HFFc6 (cell line): Measurements from ENCODE around the gene TMEM184A. TPM values are rescaled to one million over a fixed set of nuclear protein-coding genes. Genes with fewer than 3 reads are reported as not detected.
A peak's percentile ranks its signal among the peaks of the same experiment; 100 is the strongest.

Source experiments
- DNase-seq: peaks from one replicate; pipeline ENCODE4 v3.0.0-alpha.2; 2018
- H3K27ac Mint-ChIP-seq: 2 replicates; pipeline ENCODE4 v1.8.0; 2020; ENCODE audit warnings: mild to moderate bottlenecking, mixed read lengths
- H3K27me3 Mint-ChIP-seq: 2 replicates; pipeline ENCODE4 v1.8.0; 2021; ENCODE audit warnings: mild to moderate bottlenecking, moderate library complexity, mixed read lengths; ENCODE audit not compliant: insufficient read depth
- H3K36me3 Mint-ChIP-seq: 2 replicates; pipeline ENCODE4 v1.8.0; 2021; ENCODE audit warnings: low read depth, mixed read lengths
- H3K4me1 Mint-ChIP-seq: 2 replicates; pipeline ENCODE4 v1.8.0; 2020; ENCODE audit warnings: low read depth, mixed read lengths
- H3K4me3 Mint-ChIP-seq: 2 replicates; pipeline ENCODE4 v1.8.0; 2020; ENCODE audit warnings: mild to moderate bottlenecking, moderate library complexity, mixed read lengths
- H3K9me3 Mint-ChIP-seq: 2 replicates; pipeline ENCODE4 v1.8.0; 2020; ENCODE audit warnings: mild to moderate bottlenecking, mixed read lengths
- CTCF ChIP-seq: fragments of 200-600 bp; sonication (generic); IDR thresholded peaks from 2 replicates; pipeline ENCODE4 v1.5.0; 2021; ENCODE audit warnings: antibody characterized with exemption, mild to moderate bottlenecking
- total RNA-seq, 6 experiments: library from RNA; stranded (reverse); fragmentation: NEBNext Ultra II Directional; extraction: Animal tissue kit (Norgen Biotek cat#: 25700); gene quantifications; 2 replicates in 1 of 6; 3 replicates in 5 of 6; pipeline ENCODE4 v1.2.3, GENCODE V29; 2021

TMEM184A gene
- total RNA-seq, 6 experiments from 2014 or later = 0.79 to 2.0 (median 1.5) TPM

GRCh38 chr7:1537535-1538412, 18.2 kb downstream of the TMEM184A start:
- Mint-ChIP-seq H3K9me3 (peaks cover 4% of the 10 kb centered on the region; the same call in 1 of the 2 replicates), H3K27ac (peak overlapping the region; percentile 100), H3K4me1 (peaks cover 36% of the 10 kb centered on the region), H3K4me3 (peak overlapping the region; percentile 91), H3K27me3 (peaks cover 27% of the 10 kb centered on the region), H3K36me3 (peaks cover 5% of the 10 kb centered on the region; the same call in 1 of the 2 replicates)
- DNase-seq = peak; percentile 96
- no peak for TF ChIP-seq CTCF

GRCh38 chr7:1536743-1537534, 19.1 kb downstream of the TMEM184A start:
- H3K9me3 Mint-ChIP-seq = peaks cover 4% of the 10 kb centered on the region; the same call in 1 of the 2 replicates
- peak overlapping the region; percentile 100 for H3K27ac Mint-ChIP-seq
- DNase-seq = peak; percentile 98
- H3K36me3 Mint-ChIP-seq = peaks cover 5% of the 10 kb centered on the region; the same call in 1 of the 2 replicates
- peaks cover 44% of the 10 kb centered on the region for H3K4me1 Mint-ChIP-seq
- no peak; the same call in 1 of the 2 replicates for TF ChIP-seq CTCF
- H3K4me3 Mint-ChIP-seq = peak overlapping the region; percentile 91
- peaks cover 20% of the 10 kb centered on the region for H3K27me3 Mint-ChIP-seq

- Mint-ChIP-seq H3K4me1 (peaks cover 49% of the 10 kb centered on the region), H3K36me3 (peaks cover 5% of the 10 kb centered on the region; the same call in 1 of the 2 replicates), H3K27ac (peak overlapping the region; percentile 100), H3K9me3 (peaks cover 4% of the 10 kb centered on the region; the same call in 1 of the 2 replicates), H3K4me3 (peak overlapping the region; percentile 91), H3K27me3 (peaks cover 24% of the 10 kb centered on the region)
- no peak for DNase-seq
- TF ChIP-seq CTCF = no peak; the same call in 1 of the 2 replicates
Observed at GRCh38 chr7:1536455-1536742, 19.6 kb downstream of the TMEM184A start.

GRCh38 chr7:1535701-1536454, 20.1 kb downstream of the TMEM184A start:
- TF ChIP-seq CTCF = no peak
- 0 out of 2 replicates have a peak overlapping the region, but pooled peaks have one; percentile 91 for H3K4me3 Mint-ChIP-seq
- H3K27me3 Mint-ChIP-seq = peaks cover 22% of the 10 kb centered on the region
- peaks cover 4% of the 10 kb centered on the region; the same call in 1 of the 2 replicates for H3K9me3 Mint-ChIP-seq
- DNase-seq = no peak
- peak overlapping the region; percentile 100 for H3K27ac Mint-ChIP-seq
- peaks cover 49% of the 10 kb centered on the region for H3K4me1 Mint-ChIP-seq
- no peaks in the 10 kb centered on the region for H3K36me3 Mint-ChIP-seq

- no peak for TF ChIP-seq CTCF
- DNase-seq = no peak
- H3K36me3 Mint-ChIP-seq = no peaks in the 10 kb centered on the region
- H3K27me3 Mint-ChIP-seq = peaks cover 21% of the 10 kb centered on the region
- H3K9me3 Mint-ChIP-seq = peaks cover 4% of the 10 kb centered on the region; the same call in 1 of the 2 replicates
- peak overlapping the region; percentile 97; the same call in 1 of the 2 replicates for H3K27ac Mint-ChIP-seq
- peaks cover 49% of the 10 kb centered on the region for H3K4me1 Mint-ChIP-seq
- no peak overlapping the region for H3K4me3 Mint-ChIP-seq
Observed at GRCh38 chr7:1535100-1535458, 20.9 kb downstream of the TMEM184A start.
